ACC112 (cell line): ENCODE data around the gene OXCT1.
"Not testable (repeated sequence)": the region's sequence is repeated elsewhere in the genome, so short reads cannot be mapped to it uniquely, and the experiment has no call there.

ENCODE experiments used
- H2AFZ ChIP-seq: fragments of 200-600 bp; sonication (generic); one replicate; pipeline ENCODE4 v1.6.0; 2017; ENCODE audit warnings: antibody characterized with exemption, low read length; ENCODE audit not compliant: unreplicated experiment
- H3K27ac ChIP-seq: fragments of 200-600 bp; sonication (generic); 2 replicates; pipeline ENCODE4 v1.5.1; 2014; ENCODE audit warnings: low read depth, mild to moderate bottlenecking, antibody characterized with exemption, low read length, moderate library complexity
- H3K27me3 ChIP-seq: fragments of 200-600 bp; sonication (generic); 2 replicates; pipeline ENCODE4 v1.6.1; 2014; ENCODE audit warnings: mild to moderate bottlenecking, antibody characterized with exemption, low read length, moderate library complexity, mixed read lengths; ENCODE audit not compliant: insufficient read depth
- H3K36me3 ChIP-seq: fragments of 200-600 bp; sonication (generic); 2 replicates; pipeline ENCODE4 v1.6.1; 2016; ENCODE audit warnings: mild to moderate bottlenecking, antibody characterized with exemption, low read length, moderate library complexity, mixed read lengths; ENCODE audit not compliant: insufficient read depth
- H3K4me1 ChIP-seq: fragments of 200-600 bp; sonication (generic); one replicate; pipeline ENCODE4 v1.6.1; 2016; ENCODE audit warnings: low read length, mixed read lengths; ENCODE audit not compliant: insufficient read depth, unreplicated experiment, control insufficient read depth
- H3K4me3 ChIP-seq: fragments of 200-600 bp; sonication (generic); 2 replicates; pipeline ENCODE4 v1.5.1; 2014; ENCODE audit warnings: mild to moderate bottlenecking, low read depth, low read length
- H3K79me2 ChIP-seq: fragments of 200-600 bp; sonication (generic); one replicate; pipeline ENCODE4 v1.6.0; 2016; ENCODE audit warnings: low read length; ENCODE audit not compliant: control insufficient read depth, unreplicated experiment, insufficient read depth

The OXCT1 gene

GRCh38 chr5:41845751-41846150, 24.5 kb downstream of the OXCT1 start:
- H3K27me3 ChIP-seq, H2AFZ ChIP-seq, H3K4me1 ChIP-seq, H3K79me2 ChIP-seq, H3K27ac ChIP-seq, H3K4me3 ChIP-seq: not testable (repeated sequence)
- H3K36me3 ChIP-seq: peaks cover 15% of the 10 kb centered on the region

GRCh38 chr5:41844502-41844901, 25.7 kb downstream of the OXCT1 start:
- H3K27ac ChIP-seq: no peak overlapping the region
- H3K79me2 ChIP-seq: no peaks in the 10 kb centered on the region
- no peaks in the 10 kb centered on the region for H3K27me3 ChIP-seq
- H2AFZ ChIP-seq: no peak overlapping the region
- no peaks in the 10 kb centered on the region for H3K4me1 ChIP-seq
- H3K4me3 ChIP-seq: no peak overlapping the region
- H3K36me3 ChIP-seq: peaks cover 7% of the 10 kb centered on the region

GRCh38 chr5:41843456-41844370, 26.5 kb downstream of the OXCT1 start:
- no peak overlapping the region for H3K4me3 ChIP-seq
- H2AFZ ChIP-seq: no peak overlapping the region

GRCh38 chr5:41842777-41843176, 27.4 kb downstream of the OXCT1 start:
- Histone ChIP-seq H2AFZ (no peak overlapping the region), H3K79me2 (no peaks in the 10 kb centered on the region), H3K36me3 (0 out of 2 replicates have a peak, but pooled peaks cover 2% of the 10 kb centered on the region), H3K4me1 (no peaks in the 10 kb centered on the region), H3K27ac (no peak overlapping the region), H3K4me3 (no peak overlapping the region), H3K27me3 (no peaks in the 10 kb centered on the region)

More at GRCh38 chr5:41843456-41844370, 26.5 kb downstream of the OXCT1 start:
- no peaks in the 10 kb centered on the region for H3K27me3 ChIP-seq
- H3K4me1 ChIP-seq: no peaks in the 10 kb centered on the region
- no peaks in the 10 kb centered on the region for H3K79me2 ChIP-seq
- no peaks in the 10 kb centered on the region for H3K36me3 ChIP-seq
- H3K27ac ChIP-seq: no peak overlapping the region

GRCh38 chr5:41841325-41841724, 28.9 kb downstream of the OXCT1 start:
- H2AFZ ChIP-seq: no peak overlapping the region
- H3K4me1 ChIP-seq: no peaks in the 10 kb centered on the region
- H3K36me3 ChIP-seq: 0 out of 2 replicates have a peak, but pooled peaks cover 2% of the 10 kb centered on the region
- H3K79me2 ChIP-seq: no peaks in the 10 kb centered on the region
- no peaks in the 10 kb centered on the region for H3K27me3 ChIP-seq
- H3K27ac ChIP-seq: no peak overlapping the region
- no peak overlapping the region for H3K4me3 ChIP-seq

- H3K79me2 ChIP-seq: no peaks in the 10 kb centered on the region
- peaks cover 10% of the 10 kb centered on the region for H3K4me1 ChIP-seq
- H3K27ac ChIP-seq: no peak overlapping the region
- H2AFZ ChIP-seq: no peak overlapping the region
- H3K4me3 ChIP-seq: no peak overlapping the region
- no peaks in the 10 kb centered on the region for H3K27me3 ChIP-seq
- 0 out of 2 replicates have a peak, but pooled peaks cover 2% of the 10 kb centered on the region for H3K36me3 ChIP-seq
These were observed 30.0 kb downstream of the OXCT1 start for GRCh38 chr5:41840251-41840650.

- no peaks in the 10 kb centered on the region for H3K79me2 ChIP-seq
- H3K4me3 ChIP-seq: no peak overlapping the region
- H3K27me3 ChIP-seq: no peaks in the 10 kb centered on the region
- 0 out of 2 replicates have a peak, but pooled peaks cover 11% of the 10 kb centered on the region for H3K36me3 ChIP-seq
- peaks cover 13% of the 10 kb centered on the region for H3K4me1 ChIP-seq
- H2AFZ ChIP-seq: no peak overlapping the region
- H3K27ac ChIP-seq: no peak overlapping the region
These were observed 32.4 kb downstream of the OXCT1 start for GRCh38 chr5:41837793-41838192.

- Histone ChIP-seq H3K27ac (no peak overlapping the region), H2AFZ (no peak overlapping the region), H3K27me3 (no peaks in the 10 kb centered on the region), H3K79me2 (no peaks in the 10 kb centered on the region), H3K4me1 (peaks cover 13% of the 10 kb centered on the region), H3K36me3 (peaks cover 31% of the 10 kb centered on the region), H3K4me3 (no peak overlapping the region)
These were observed 34.6 kb downstream of the OXCT1 start for GRCh38 chr5:41835645-41836044.

GRCh38 chr5:41834506-41834905, 35.7 kb downstream of the OXCT1 start:
- H3K4me1 ChIP-seq: peaks cover 13% of the 10 kb centered on the region
- H3K27ac ChIP-seq: no peak overlapping the region
- no peaks in the 10 kb centered on the region for H3K27me3 ChIP-seq
- H3K4me3 ChIP-seq: no peak overlapping the region
- no peaks in the 10 kb centered on the region for H3K79me2 ChIP-seq
- H2AFZ ChIP-seq: no peak overlapping the region
- H3K36me3 ChIP-seq: peaks cover 33% of the 10 kb centered on the region

GRCh38 chr5:41832430-41832829, 37.8 kb downstream of the OXCT1 start:
- Histone ChIP-seq H3K27ac (no peak overlapping the region), H3K27me3 (no peaks in the 10 kb centered on the region), H3K79me2 (no peaks in the 10 kb centered on the region), H3K4me3 (no peak overlapping the region), H3K4me1 (peaks cover 13% of the 10 kb centered on the region), H2AFZ (no peak overlapping the region), H3K36me3 (peaks cover 31% of the 10 kb centered on the region)

- Histone ChIP-seq H3K36me3 (peaks cover 31% of the 10 kb centered on the region), H3K27ac (no peak overlapping the region), H3K27me3 (no peaks in the 10 kb centered on the region), H2AFZ (no peak overlapping the region), H3K79me2 (no peaks in the 10 kb centered on the region), H3K4me3 (no peak overlapping the region), H3K4me1 (peaks cover 11% of the 10 kb centered on the region)
These were observed 39.1 kb downstream of the OXCT1 start for GRCh38 chr5:41831155-41831554.
